Left ventricle myocardium inferior (tissue), 1 donor: ENCODE data around the gene METTL4. TPM values are rescaled to one million over a fixed set of nuclear protein-coding genes. Genes with fewer than 3 reads are reported as not detected.
"Not testable (repeated sequence)": the region's sequence is repeated elsewhere in the genome, so short reads cannot be mapped to it uniquely, and the experiment has no call there.

ENCODE experiments used
- DNase-seq: peaks from one replicate; pipeline ENCODE4 v3.0.0-alpha.2; 2020
- H3K27ac ChIP-seq: fragments of 200-600 bp; replicated peaks from 2 replicates; pipeline ENCODE4 v1.8.0; 2021
- H3K27me3 ChIP-seq: fragments of 200-600 bp; 2 replicates; pipeline ENCODE4 v1.8.0; 2021; ENCODE audit warnings: low read depth
- H3K36me3 ChIP-seq: fragments of 200-600 bp; 2 replicates; pipeline ENCODE4 v1.8.0; 2021
- H3K4me1 ChIP-seq: fragments of 200-600 bp; 2 replicates; pipeline ENCODE4 v1.8.0; 2021
- H3K4me3 ChIP-seq: fragments of 200-600 bp; 2 replicates; pipeline ENCODE4 v1.8.0; 2021; ENCODE audit warnings: mild to moderate bottlenecking, moderate library complexity
- H3K9me3 ChIP-seq: fragments of 200-600 bp; replicated peaks from 2 replicates; pipeline ENCODE4 v1.8.0; 2021
- CTCF ChIP-seq: fragments of 200-600 bp; IDR thresholded peaks from 2 replicates; pipeline ENCODE4 v1.8.0; 2021; ENCODE audit warnings: antibody characterized with exemption, mild to moderate bottlenecking, borderline replicate concordance
- intact Hi-C: fragments of 100-400 bp; cut with micrococcal nuclease; formaldehyde crosslinking; loops from one replicate; pipeline ENCODE4 v1.11.0; 2022
- total RNA-seq: library from RNA; stranded (reverse); fragmentation: NEBNext Ultra II Directional; extraction: Animal tissue kit (Norgen Biotek cat#: 25700); gene quantifications from one replicate; pipeline ENCODE4 v1.2.1, GENCODE V29; 2021
- donor health status: DM: no; HTN: yes; CAD: no; lungs with severe emphysema.

The METTL4 gene
- total RNA-seq, 1 donor from 2014 or later = 7.8 TPM

GRCh38 chr18:2549462-2549861 lies 21.8 kb downstream of the METTL4 start:
- H3K27ac ChIP-seq = no peak overlapping the region
- intact Hi-C loops = loop anchor here (10.0 kb wide), 4 partner anchors 215 to 1675 kb away; no protein-coding TSS in a partner anchor
- H3K4me1 ChIP-seq = no peaks in the 10 kb centered on the region
- H3K36me3 ChIP-seq = peaks cover 36% of the 10 kb centered on the region
- TF ChIP-seq CTCF = no peak
- DNase-seq = no peak
- H3K9me3 ChIP-seq = no peaks in the 10 kb centered on the region
- H3K4me3 ChIP-seq = no peak overlapping the region
- H3K27me3 ChIP-seq = no peaks in the 10 kb centered on the region

- intact Hi-C loops = loop anchor here (10.0 kb wide), 4 partner anchors 213 to 1673 kb away; no protein-coding TSS in a partner anchor
- TF ChIP-seq CTCF = peak; percentile 65
- H3K27ac ChIP-seq = no peak overlapping the region
- H3K4me1 ChIP-seq = no peaks in the 10 kb centered on the region
- peaks cover 34% of the 10 kb centered on the region for H3K36me3 ChIP-seq
- no peaks in the 10 kb centered on the region for H3K9me3 ChIP-seq
- no peak overlapping the region for H3K4me3 ChIP-seq
- no peaks in the 10 kb centered on the region for H3K27me3 ChIP-seq
- DNase-seq = no peak
Measured at GRCh38 chr18:2547477-2548087, 23.7 kb downstream of the METTL4 start.

DNA sequence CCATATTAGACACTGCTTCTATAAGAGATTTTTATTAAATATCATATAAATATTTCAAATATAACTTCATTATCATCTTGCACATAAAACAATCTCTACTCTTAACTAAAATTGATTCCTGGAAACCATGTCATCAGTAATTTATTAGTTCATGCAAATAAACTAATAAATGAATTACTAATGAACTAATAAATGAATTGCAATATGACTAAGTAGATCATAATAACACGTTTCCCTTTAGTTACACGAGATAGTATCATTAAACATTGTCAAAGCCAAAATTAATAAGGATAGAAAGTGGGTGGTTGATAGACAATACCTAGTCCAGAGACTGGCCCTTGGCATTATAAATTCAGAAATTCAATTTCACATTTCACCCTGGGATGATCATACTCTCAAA lies 26.1 kb downstream of the METTL4 start:
- H3K27ac ChIP-seq = no peak overlapping the region

GRCh38 chr18:2541925-2542563 lies 29.3 kb downstream of the METTL4 start:
- TF ChIP-seq CTCF = peak; percentile 74
- H3K4me3 ChIP-seq, DNase-seq, H3K27me3 ChIP-seq, H3K9me3 ChIP-seq, H3K4me1 ChIP-seq, H3K27ac ChIP-seq: not testable (repeated sequence)
- intact Hi-C loops = loop anchor here (10.0 kb wide), 4 partner anchors 207 to 1667 kb away; no protein-coding TSS in a partner anchor
- H3K36me3 ChIP-seq = peaks cover 17% of the 10 kb centered on the region

More for the DNA sequence above, 26.1 kb downstream of the METTL4 start:
- no peak for DNase-seq
- Histone ChIP-seq H3K27me3 (no peaks in the 10 kb centered on the region), H3K9me3 (no peaks in the 10 kb centered on the region), H3K36me3 (peaks cover 27% of the 10 kb centered on the region), H3K4me1 (no peaks in the 10 kb centered on the region), H3K4me3 (no peak overlapping the region)
- no peak for TF ChIP-seq CTCF
- intact Hi-C loops = loop anchor here (10.0 kb wide), 4 partner anchors 210 to 1670 kb away; no protein-coding TSS in a partner anchor

GRCh38 chr18:2540575-2540974 lies 30.7 kb downstream of the METTL4 start:
- Histone ChIP-seq H3K27me3 (no peaks in the 10 kb centered on the region), H3K4me3 (no peak overlapping the region)
- no peak for TF ChIP-seq CTCF

More at GRCh38 chr18:2540575-2540974, 30.7 kb downstream of the METTL4 start:
- no peaks in the 10 kb centered on the region for H3K4me1 ChIP-seq
- H3K27ac ChIP-seq = no peak overlapping the region
- peaks cover 11% of the 10 kb centered on the region for H3K36me3 ChIP-seq
- no peaks in the 10 kb centered on the region for H3K9me3 ChIP-seq
- intact Hi-C loops = loop anchor here (10.0 kb wide), 4 partner anchors 206 to 1666 kb away; no protein-coding TSS in a partner anchor
- no peak for DNase-seq
